Lung (tissue), 12 donors: Measurements from ENCODE around the gene AGAP1. TPM values are rescaled to one million over a fixed set of nuclear protein-coding genes. Genes with fewer than 3 reads are reported as not detected.

Source experiments
- ATAC-seq: fragments of 200-7000 bp; cut with Tn5 transposase; one replicate; pipeline ENCODE4 v1.9.1; 2020; ENCODE audit warnings: moderate number of reproducible peaks; ENCODE audit not compliant: insufficient read depth, low FRiP score
- DNase-seq, 3 donors: peaks; one replicate each; pipeline ENCODE4 v3.0.0-alpha.2; 2013 to 2017
- H3K27ac ChIP-seq, 2 donors: one replicate each; pipeline ENCODE4 v1.5.1; 2013; ENCODE audit warnings: mild to moderate bottlenecking in 2 of 2, moderate library complexity in 2 of 2, control low read depth in 1 of 2, inconsistent platforms in 1 of 2, low read depth in 1 of 2, low read length in 1 of 2
- H3K27me3 ChIP-seq, 3 donors: one replicate each; pipeline ENCODE4 v1.5.1; 2013; ENCODE audit warnings: low read length in 2 of 3; ENCODE audit not compliant: control insufficient read depth in 3 of 3, insufficient read depth in 3 of 3
- H3K36me3 ChIP-seq, 4 donors: one replicate each; pipeline ENCODE4 v1.5.1; 2013; ENCODE audit warnings: low read length in 4 of 4, mild to moderate bottlenecking in 1 of 4, moderate library complexity in 1 of 4; ENCODE audit not compliant: control insufficient read depth in 4 of 4, insufficient read depth in 4 of 4
- H3K4me1 ChIP-seq, 5 donors: one replicate each; pipeline ENCODE4 v1.5.1; 2013; ENCODE audit warnings: low read length in 5 of 5, mild to moderate bottlenecking in 2 of 5, moderate library complexity in 1 of 5; ENCODE audit not compliant: control insufficient read depth in 5 of 5, insufficient read depth in 5 of 5
- H3K4me3 ChIP-seq: one replicate; pipeline ENCODE4 v1.5.1; 2013; ENCODE audit warnings: mild to moderate bottlenecking, control low read depth, moderate library complexity
- H3K9ac ChIP-seq, 2 donors: one replicate each; pipeline ENCODE4 v1.5.1; 2013; ENCODE audit warnings: low read length in 2 of 2, control low read depth in 1 of 2; ENCODE audit not compliant: insufficient read depth in 1 of 2
- H3K9me3 ChIP-seq, 4 donors: one replicate each; pipeline ENCODE4 v1.5.1; 2013; ENCODE audit warnings: low read length in 3 of 4, mild to moderate bottlenecking in 1 of 4, moderate library complexity in 1 of 4; ENCODE audit not compliant: control insufficient read depth in 4 of 4, insufficient read depth in 3 of 4
- WGBS, 2 donors: extraction: QIAGEN DNeasy Blood & Tissue Kit; methylation state at CpG; one replicate each; pipeline ENCODE4 v1.1.7; 2013; 5-methylcytosine and 5-hydroxymethylcytosine counted together
- polyA plus RNA-seq, 2 donors: library from polyadenylated mRNA; stranded (reverse); fragments of 200-250 nt; gene quantifications; one replicate each; pipeline ENCODE4 v1.2.1, GENCODE V29; 2013
- total RNA-seq, 2 donors: library from RNA; depleted of rRNA in 1 of 2; stranded (reverse); fragments of >200 nt in 1 of 2; gene quantifications; one replicate each; pipeline ENCODE4 v1.2.1, GENCODE V29; 2014 to 2021
- TF ChIP-seq, protein P1 (sequence below): IDR thresholded peaks from 2 replicates; pipeline ENCODE4 v1.5.1; 2012; ENCODE audit warnings: mild to moderate bottlenecking; ENCODE audit errors: control extremely low read depth, extremely low read depth
- donor health status: control.
- donor health status: control.
- donor health status: Bipolar disorder and iron deficiency.
- donor health status: healthy.
- donor health status: DM: yes; HTN: yes; CAD: no.

AGAP1 gene
- total and polyA plus RNA-seq, 4 donors = 6.6 to 39.4 (median 20.2) TPM

DNA sequence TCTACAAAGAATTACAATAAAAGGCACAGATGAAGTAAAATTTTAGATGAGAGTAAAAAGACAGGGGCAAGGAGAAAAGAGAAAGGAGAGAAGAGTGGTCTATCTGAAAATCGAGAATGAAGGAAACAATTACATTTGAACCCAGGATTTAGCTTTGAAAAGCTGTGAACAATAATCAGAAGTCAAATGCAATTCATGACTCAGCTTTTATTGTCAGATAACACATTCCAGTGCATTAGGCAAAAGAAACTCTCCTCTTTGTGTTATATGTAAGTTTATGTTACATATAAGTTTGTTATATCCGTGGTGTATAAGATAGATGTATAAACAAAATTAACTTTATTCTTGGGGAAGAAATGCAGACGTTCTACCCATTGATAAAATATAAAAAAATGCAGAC, 389.8 kb downstream of the AGAP1 start:
- no peak for ATAC-seq
- TF ChIP-seq, protein P1, sequence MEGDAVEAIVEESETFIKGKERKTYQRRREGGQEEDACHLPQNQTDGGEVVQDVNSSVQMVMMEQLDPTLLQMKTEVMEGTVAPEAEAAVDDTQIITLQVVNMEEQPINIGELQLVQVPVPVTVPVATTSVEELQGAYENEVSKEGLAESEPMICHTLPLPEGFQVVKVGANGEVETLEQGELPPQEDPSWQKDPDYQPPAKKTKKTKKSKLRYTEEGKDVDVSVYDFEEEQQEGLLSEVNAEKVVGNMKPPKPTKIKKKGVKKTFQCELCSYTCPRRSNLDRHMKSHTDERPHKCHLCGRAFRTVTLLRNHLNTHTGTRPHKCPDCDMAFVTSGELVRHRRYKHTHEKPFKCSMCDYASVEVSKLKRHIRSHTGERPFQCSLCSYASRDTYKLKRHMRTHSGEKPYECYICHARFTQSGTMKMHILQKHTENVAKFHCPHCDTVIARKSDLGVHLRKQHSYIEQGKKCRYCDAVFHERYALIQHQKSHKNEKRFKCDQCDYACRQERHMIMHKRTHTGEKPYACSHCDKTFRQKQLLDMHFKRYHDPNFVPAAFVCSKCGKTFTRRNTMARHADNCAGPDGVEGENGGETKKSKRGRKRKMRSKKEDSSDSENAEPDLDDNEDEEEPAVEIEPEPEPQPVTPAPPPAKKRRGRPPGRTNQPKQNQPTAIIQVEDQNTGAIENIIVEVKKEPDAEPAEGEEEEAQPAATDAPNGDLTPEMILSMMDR = no peak
- 83 to 93% methylated on average over 3 of the region's 3 CpGs for WGBS, 2 donors

DNA sequence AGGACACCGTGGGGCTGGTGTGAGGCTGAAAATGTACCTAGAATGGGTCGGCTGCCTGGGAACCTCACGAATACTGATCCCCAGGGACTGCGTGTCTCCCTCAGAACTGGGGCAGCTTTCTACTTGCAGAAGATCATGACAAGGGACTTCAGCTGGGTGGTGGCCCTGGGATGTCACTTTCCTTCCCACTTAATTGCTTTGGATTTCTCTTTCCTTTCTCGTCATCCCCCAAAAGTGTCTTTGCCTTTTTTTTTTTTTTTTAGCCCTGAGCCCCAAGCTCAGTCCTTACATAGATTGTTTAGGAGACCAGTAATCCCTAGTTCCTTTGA, 395.4 kb downstream of the AGAP1 start:
- Histone ChIP-seq H3K4me3 (no peak overlapping the region), H3K9me3 (peaks cover 0 to 5% (median 0%) of the 10 kb centered on the region in 4 donors), H3K9ac (no peak overlapping the region), H3K4me1 (no peaks in the 10 kb centered on the region), H3K36me3 (peaks cover 0 to 12% (median 0%) of the 10 kb centered on the region in 4 donors), H3K27me3 (no peaks in the 10 kb centered on the region), H3K27ac (no peak overlapping the region)
- 95% methylated on average over 5 of the region's 5 CpGs for WGBS, 2 donors
- TF ChIP-seq, protein P1 = no peak
- DNase-seq = no peak
- no peak for ATAC-seq

More for the DNA sequence above, 389.8 kb downstream of the AGAP1 start:
- H3K4me3 ChIP-seq = no peak overlapping the region
- peaks cover 0 to 6% (median 0%) of the 10 kb centered on the region in 4 donors for H3K36me3 ChIP-seq
- H3K4me1 ChIP-seq = peaks cover 0 to 1% (median 0%) of the 10 kb centered on the region in 5 donors
- H3K9ac ChIP-seq = no peak overlapping the region
- DNase-seq = no peak
- H3K27me3 ChIP-seq = no peaks in the 10 kb centered on the region
- no peak overlapping the region for H3K27ac ChIP-seq
- peaks cover 0 to 2% (median 0%) of the 10 kb centered on the region in 4 donors for H3K9me3 ChIP-seq

DNA sequence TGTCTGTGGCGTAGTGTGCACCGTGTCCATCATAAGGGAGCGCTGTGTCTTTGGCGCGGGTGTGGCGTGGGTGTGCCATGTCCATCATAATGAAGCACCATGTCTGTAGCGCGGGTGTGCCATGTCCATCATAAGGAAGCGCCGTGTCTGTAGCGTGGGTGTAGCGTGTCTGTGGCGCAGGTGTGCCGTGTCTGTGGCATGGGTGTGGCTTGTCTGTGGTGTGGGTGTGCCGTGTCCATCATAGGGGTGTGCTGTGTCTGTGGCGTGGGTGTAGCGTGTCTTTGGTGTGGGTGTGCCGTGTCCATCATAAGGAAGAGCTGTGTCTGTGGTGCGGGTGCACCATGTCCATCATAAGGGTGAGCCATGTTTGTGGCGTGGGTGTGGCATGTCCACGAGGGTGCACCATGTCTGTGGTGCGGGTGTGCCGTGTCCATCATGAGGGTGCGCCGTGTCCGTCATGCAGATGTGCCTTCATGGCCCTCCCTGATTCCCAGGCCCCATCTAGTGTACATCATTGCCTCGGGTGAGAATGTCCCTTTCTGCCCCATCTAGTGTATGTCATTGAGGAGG, 399.4 kb downstream of the AGAP1 start:
- H3K9me3 ChIP-seq = peaks cover 0 to 5% (median 0%) of the 10 kb centered on the region in 4 donors
- no peak for DNase-seq
- no peak overlapping the region for H3K9ac ChIP-seq
- no peak overlapping the region for H3K4me3 ChIP-seq
- WGBS, 2 donors = 97 to 98% methylated on average over 27 of the region's 27 CpGs
- H3K36me3 ChIP-seq = peaks cover 0 to 12% (median 8%) of the 10 kb centered on the region in 4 donors
- no peaks in the 10 kb centered on the region for H3K27me3 ChIP-seq
- no peak overlapping the region for H3K27ac ChIP-seq
- TF ChIP-seq, protein P1 = no peak
- no peaks in the 10 kb centered on the region for H3K4me1 ChIP-seq
- ATAC-seq = no peak

DNA sequence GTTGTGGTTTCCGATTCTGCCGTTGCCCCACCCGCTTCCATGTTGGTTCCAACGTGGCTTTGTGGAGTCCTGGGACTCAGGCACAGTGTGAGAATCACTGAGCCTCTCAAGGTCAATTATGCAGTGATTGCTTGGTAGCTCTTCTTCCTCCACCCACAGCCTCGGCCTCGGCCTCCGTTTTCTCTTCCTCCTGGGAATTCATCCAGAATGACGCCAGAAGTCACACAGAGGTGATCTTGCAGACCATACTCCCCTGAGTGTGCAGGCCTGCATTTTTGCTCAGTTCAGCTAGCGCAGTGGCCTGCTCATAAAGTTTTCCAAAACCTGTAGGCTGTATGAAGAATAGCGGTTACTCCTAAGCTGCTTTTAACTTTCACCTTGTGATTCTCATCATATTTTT, 401.0 kb downstream of the AGAP1 start:
- no peaks in the 10 kb centered on the region for H3K27me3 ChIP-seq
- DNase-seq (no peak), ATAC-seq (no peak)
- H3K9ac ChIP-seq = no peak overlapping the region
- no peak overlapping the region for H3K4me3 ChIP-seq
- 92 to 98% methylated on average over 10 of the region's 10 CpGs for WGBS, 2 donors
- H3K36me3 ChIP-seq = peaks cover 0 to 10% (median 8%) of the 10 kb centered on the region in 4 donors
- peaks cover 0 to 5% (median 0%) of the 10 kb centered on the region in 4 donors for H3K9me3 ChIP-seq
- TF ChIP-seq, protein P1 = no peak
- no peaks in the 10 kb centered on the region for H3K4me1 ChIP-seq
- no peak overlapping the region for H3K27ac ChIP-seq
